K562 (cell line): ENCODE data around the gene UTP4.

Experiments used
- ILF3 ChIP-seq: fragments of 450-650 bp; IDR thresholded peaks from 2 replicates; pipeline ENCODE4 v1.6.1; 2018; ENCODE audit warnings: antibody characterized with exemption, mild to moderate bottlenecking, moderate library complexity, borderline replicate concordance
- POLR2AphosphoS5 ChIP-seq: IDR thresholded peaks from 2 replicates; pipeline ENCODE4 v1.6.1; 2011; ENCODE audit warnings: mild to moderate bottlenecking, low read depth, low read length, moderate library complexity; ENCODE audit not compliant: control insufficient read depth, insufficient read depth
- TF ChIP-seq, protein P1 (sequence below), 3 experiments: IDR thresholded peaks in 2 of 3; conservative IDR thresholded peaks in 1 of 3; 2 replicates each; pipeline ENCODE4 v1.5.1; 2011 to 2012; ENCODE audit warnings: low read length in 3 of 3, mild to moderate bottlenecking in 3 of 3, control low read depth in 2 of 3, improper control_type of control experiment in 1 of 3, inconsistent platforms in 1 of 3, low read depth in 1 of 3, mixed read lengths in 1 of 3, moderate library complexity in 1 of 3; ENCODE audit not compliant: insufficient read depth in 2 of 3

DNA sequence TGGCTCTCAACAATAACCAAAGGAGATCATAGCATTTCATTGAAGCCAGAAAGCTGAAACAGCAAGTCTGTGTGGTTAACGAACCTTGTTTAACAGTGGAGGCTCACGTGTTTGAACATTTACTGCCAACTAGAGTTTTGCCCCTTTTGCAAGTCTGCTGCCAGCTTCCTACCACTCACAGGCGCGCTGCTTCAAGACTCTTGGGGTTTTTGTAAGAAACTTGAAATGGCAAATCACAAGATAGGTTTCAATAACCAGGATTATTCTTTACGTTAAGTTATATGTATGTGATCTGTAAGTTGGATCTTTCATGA lies 55.7 kb downstream of the UTP4 start:
- no peak for TF ChIP-seq POLR2AphosphoS5
- TF ChIP-seq, protein P1, sequence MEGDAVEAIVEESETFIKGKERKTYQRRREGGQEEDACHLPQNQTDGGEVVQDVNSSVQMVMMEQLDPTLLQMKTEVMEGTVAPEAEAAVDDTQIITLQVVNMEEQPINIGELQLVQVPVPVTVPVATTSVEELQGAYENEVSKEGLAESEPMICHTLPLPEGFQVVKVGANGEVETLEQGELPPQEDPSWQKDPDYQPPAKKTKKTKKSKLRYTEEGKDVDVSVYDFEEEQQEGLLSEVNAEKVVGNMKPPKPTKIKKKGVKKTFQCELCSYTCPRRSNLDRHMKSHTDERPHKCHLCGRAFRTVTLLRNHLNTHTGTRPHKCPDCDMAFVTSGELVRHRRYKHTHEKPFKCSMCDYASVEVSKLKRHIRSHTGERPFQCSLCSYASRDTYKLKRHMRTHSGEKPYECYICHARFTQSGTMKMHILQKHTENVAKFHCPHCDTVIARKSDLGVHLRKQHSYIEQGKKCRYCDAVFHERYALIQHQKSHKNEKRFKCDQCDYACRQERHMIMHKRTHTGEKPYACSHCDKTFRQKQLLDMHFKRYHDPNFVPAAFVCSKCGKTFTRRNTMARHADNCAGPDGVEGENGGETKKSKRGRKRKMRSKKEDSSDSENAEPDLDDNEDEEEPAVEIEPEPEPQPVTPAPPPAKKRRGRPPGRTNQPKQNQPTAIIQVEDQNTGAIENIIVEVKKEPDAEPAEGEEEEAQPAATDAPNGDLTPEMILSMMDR (IDR thresholded peaks at IDR 0.05 in 2 of 3, conservative IDR thresholded peaks at IDR 0.05 in 1 of 3; ENCODE audit: insufficient read depth in 2 of 3, low read depth in 1 of 3, low read length in 3 of 3): no peak
- no peak for TF ChIP-seq ILF3
